ENCODE measurements around the gene EFNA2. TPM values are rescaled to one million over a fixed set of nuclear protein-coding genes. Genes with fewer than 3 reads are reported as not detected.

The EFNA2 gene
- total and polyA plus RNA-seq, 4 experiments from 2014 or later, result not detected

- H3K9me3 Mint-ChIP-seq, result peaks cover 0 to 6% (median 0%) of the 10 kb centered on the region in 8 donors
- CTCF ChIA-PET (ENCODE audit: partially characterized antibody), result interaction anchor here (0.7 to 1.0 kb wide), 2 partner anchors 17 to 20 kb away, joined by 4 to 6 read pairs; partner anchors contain the start of gene CIRBP
- Histone ChIP-seq H3K27ac (ENCODE audit: low read depth, low read length) (peak overlapping the region; percentile 92), H3K9me3 (ENCODE audit: control insufficient read depth in 1 of 2, low read length in 2 of 2) (no peaks in the 10 kb centered on the region), H3K4me1 (ENCODE audit: insufficient read depth, low read length) (peaks cover 33% of the 10 kb centered on the region), H3K36me3 (ENCODE audit: insufficient read depth, low read length) (peaks cover 4% of the 10 kb centered on the region), H3K4me3 (ENCODE audit: low read length in 2 of 2) (peak overlapping the region in 1 of 2 donors; percentile 77), H3K27me3 (ENCODE audit: insufficient read depth, low read length) (no peaks in the 10 kb centered on the region)
- DNase-seq, result peak; percentile 92 to 97 (median 95)
- H3K4me1 Mint-ChIP-seq, result peaks cover 2 to 26% (median 9%) of the 10 kb centered on the region in 4 donors
- H3K27ac Mint-ChIP-seq, result peak overlapping the region; percentile 89 to 94 (median 91)
- intact Hi-C loops (cut with micrococcal nuclease), result loop anchor here (1.0 to 10.0 kb wide), 3 partner anchors 10 to 455 kb away; partner anchors contain the start of genes CIRBP and PTBP1
- H3K36me3 Mint-ChIP-seq, result peaks cover 6 to 18% of the 10 kb centered on the region in 2 donors
- peak overlapping the region; percentile 83 to 94 (median 90) for H3K4me3 Mint-ChIP-seq
- POLR2A ChIA-PET (ENCODE audit: partially characterized antibody), result interaction anchor here (1.0 to 2.4 kb wide), 12 partner anchors 10 to 181 kb away, joined by 3 to 55 read pairs (median 7); partner anchors contain the start of genes CIRBP and FAM174C
- H3K27me3 Mint-ChIP-seq, result no peaks in the 10 kb centered on the region
Measured at GRCh38 chr19:1249298-1249989, 36.2 kb upstream of the EFNA2 start.

- no peaks in the 10 kb centered on the region for H3K27me3 Mint-ChIP-seq
- DNase-seq, result no peak
- CTCF ChIA-PET (ENCODE audit: partially characterized antibody), result no interaction called here
Measured at GRCh38 chr19:1249990-1250436, 35.7 kb upstream of the EFNA2 start.

GRCh38 chr19:1250437-1251260 lies 35.0 kb upstream of the EFNA2 start:
- Histone ChIP-seq H3K27ac (ENCODE audit: low read depth, low read length) (peak overlapping the region; percentile 86), H3K36me3 (ENCODE audit: insufficient read depth, low read length) (peaks cover 16% of the 10 kb centered on the region), H3K27me3 (ENCODE audit: insufficient read depth, low read length) (no peaks in the 10 kb centered on the region), H3K9me3 (ENCODE audit: control insufficient read depth in 1 of 2, low read length in 2 of 2) (no peaks in the 10 kb centered on the region), H3K4me1 (ENCODE audit: insufficient read depth, low read length) (peaks cover 34% of the 10 kb centered on the region), H3K4me3 (ENCODE audit: low read length in 2 of 2) (peak overlapping the region; percentile 47 to 66)
- Mint-ChIP-seq H3K4me3 (peak overlapping the region; percentile 92 to 95 (median 93)), H3K4me1 (peaks cover 2 to 30% (median 14%) of the 10 kb centered on the region in 4 donors), H3K9me3 (peaks cover 0 to 11% (median 0%) of the 10 kb centered on the region in 8 donors), H3K36me3 (peaks cover 13 to 23% of the 10 kb centered on the region in 2 donors), H3K27ac (peak overlapping the region; percentile 90 to 98 (median 94)), H3K27me3 (no peaks in the 10 kb centered on the region)
- ChIA-PET CTCF (ENCODE audit: partially characterized antibody) (interaction anchor here (1.3 kb wide), 1 partner anchor 16 kb away, joined by 5 read pairs; no protein-coding TSS in a partner anchor), POLR2A (ENCODE audit: partially characterized antibody) (interaction anchor here (0.8 to 10.8 kb wide), 15 partner anchors 8 to 182 kb away, joined by 3 to 397 read pairs (median 6); partner anchors contain the start of genes CIRBP and FAM174C)
- peak; percentile 69 to 81 (median 71) for DNase-seq
- intact Hi-C loops (cut with micrococcal nuclease), result loop anchor here (5.0 kb wide), 1 partner anchor 157 kb away; the partner anchor contains the start of gene DAZAP1

More at GRCh38 chr19:1249990-1250436, 35.7 kb upstream of the EFNA2 start:
- H3K36me3 Mint-ChIP-seq, result peaks cover 12 to 22% of the 10 kb centered on the region in 2 donors
- Histone ChIP-seq H3K4me3 (ENCODE audit: low read length in 2 of 2) (peak overlapping the region in 1 of 2 donors; percentile 66), H3K36me3 (ENCODE audit: insufficient read depth, low read length) (peaks cover 10% of the 10 kb centered on the region), H3K4me1 (ENCODE audit: insufficient read depth, low read length) (peaks cover 33% of the 10 kb centered on the region), H3K27ac (ENCODE audit: low read depth, low read length) (peak overlapping the region; percentile 86), H3K9me3 (ENCODE audit: control insufficient read depth in 1 of 2, low read length in 2 of 2) (no peaks in the 10 kb centered on the region), H3K27me3 (ENCODE audit: insufficient read depth, low read length) (no peaks in the 10 kb centered on the region)
- H3K27ac Mint-ChIP-seq, result peak overlapping the region; percentile 89 to 94 (median 91)
- intact Hi-C loops (cut with micrococcal nuclease), result loop anchor here (1.0 to 10.0 kb wide), 4 partner anchors 9 to 455 kb away; partner anchors contain the start of genes CIRBP, DAZAP1 and PTBP1
- H3K9me3 Mint-ChIP-seq, result peaks cover 0 to 11% (median 0%) of the 10 kb centered on the region in 8 donors
- peaks cover 2 to 28% (median 11%) of the 10 kb centered on the region in 4 donors for H3K4me1 Mint-ChIP-seq
- POLR2A ChIA-PET (ENCODE audit: partially characterized antibody), result interaction anchor here (0.8 to 2.4 kb wide), 8 partner anchors 9 to 182 kb away, joined by 3 to 55 read pairs (median 6); partner anchors contain the start of gene CIRBP
- peak overlapping the region; percentile 83 to 94 (median 90) for H3K4me3 Mint-ChIP-seq

- H3K36me3 Mint-ChIP-seq, result peaks cover 16 to 26% of the 10 kb centered on the region in 2 donors
- POLR2A ChIA-PET (ENCODE audit: partially characterized antibody), result interaction anchor here (1.0 to 10.8 kb wide), 8 partner anchors 8 to 183 kb away, joined by 3 to 397 read pairs (median 6); partner anchors contain the start of genes CIRBP and FAM174C
- H3K27ac ChIP-seq (ENCODE audit: low read depth, low read length), result peak overlapping the region; percentile 86
Measured at GRCh38 chr19:1251330-1252220, 34.1 kb upstream of the EFNA2 start.

GRCh38 chr19:1252221-1252820 lies 33.4 kb upstream of the EFNA2 start:
- no peaks in the 10 kb centered on the region for H3K27me3 ChIP-seq (ENCODE audit: insufficient read depth, low read length)
- peaks cover 18 to 26% of the 10 kb centered on the region in 2 donors for H3K36me3 Mint-ChIP-seq
- POLR2A ChIA-PET (ENCODE audit: partially characterized antibody), result interaction anchor here (0.6 to 10.8 kb wide), 15 partner anchors 7 to 343 kb away, joined by 3 to 397 read pairs (median 7); partner anchors contain the start of genes ARHGAP45, ATP5F1D, CIRBP and FAM174C
- peak overlapping the region; percentile 79 to 95 (median 92) for H3K4me3 Mint-ChIP-seq
- peak overlapping the region; percentile 42 to 98 (median 89) for H3K27ac Mint-ChIP-seq
- peak overlapping the region; percentile 52 to 66 for H3K4me3 ChIP-seq (ENCODE audit: low read length in 2 of 2)
- no peaks in the 10 kb centered on the region for H3K27me3 Mint-ChIP-seq
- CTCF ChIA-PET (ENCODE audit: partially characterized antibody), result interaction anchor here (0.7 to 1.8 kb wide), 7 partner anchors 8 to 21 kb away, joined by 3 to 10 read pairs (median 5); partner anchors contain the start of gene CIRBP
- peaks cover 0 to 11% (median 0%) of the 10 kb centered on the region in 8 donors for H3K9me3 Mint-ChIP-seq
- intact Hi-C loops (cut with micrococcal nuclease), result loop anchor here (5.0 kb wide), 1 partner anchor 155 kb away; the partner anchor contains the start of gene DAZAP1
- H3K27ac ChIP-seq (ENCODE audit: low read depth, low read length), result peak overlapping the region; percentile 86
- H3K9me3 ChIP-seq (ENCODE audit: control insufficient read depth in 1 of 2, low read length in 2 of 2), result no peaks in the 10 kb centered on the region
- DNase-seq, result peak; percentile 66 to 84 (median 68)
- peaks cover 3 to 32% (median 17%) of the 10 kb centered on the region in 4 donors for H3K4me1 Mint-ChIP-seq
- H3K36me3 ChIP-seq (ENCODE audit: insufficient read depth, low read length), result peaks cover 29% of the 10 kb centered on the region
- peaks cover 47% of the 10 kb centered on the region for H3K4me1 ChIP-seq (ENCODE audit: insufficient read depth, low read length)

More at GRCh38 chr19:1251330-1252220, 34.1 kb upstream of the EFNA2 start:
- DNase-seq, result peak; percentile 65 to 82 (median 69)
- Mint-ChIP-seq H3K4me1 (peaks cover 2 to 30% (median 15%) of the 10 kb centered on the region in 4 donors), H3K27ac (peak overlapping the region; percentile 90 to 98 (median 94)), H3K9me3 (peaks cover 0 to 11% (median 0%) of the 10 kb centered on the region in 8 donors), H3K4me3 (peak overlapping the region; percentile 92 to 95 (median 93)), H3K27me3 (no peaks in the 10 kb centered on the region)
- Histone ChIP-seq H3K27me3 (ENCODE audit: insufficient read depth, low read length) (no peaks in the 10 kb centered on the region), H3K4me3 (ENCODE audit: low read length in 2 of 2) (peak overlapping the region; percentile 47 to 66), H3K9me3 (ENCODE audit: control insufficient read depth in 1 of 2, low read length in 2 of 2) (no peaks in the 10 kb centered on the region), H3K4me1 (ENCODE audit: insufficient read depth, low read length) (peaks cover 40% of the 10 kb centered on the region), H3K36me3 (ENCODE audit: insufficient read depth, low read length) (peaks cover 24% of the 10 kb centered on the region)
- intact Hi-C loops (cut with micrococcal nuclease), result loop anchor here (5.0 kb wide), 1 partner anchor 156 kb away; the partner anchor contains the start of gene DAZAP1
- CTCF ChIA-PET (ENCODE audit: partially characterized antibody), result interaction anchor here (1.3 kb wide), 1 partner anchor 15 kb away, joined by 5 read pairs; no protein-coding TSS in a partner anchor
